WTC11 (cell line): ENCODE results near the gene NKAP.

ENCODE experiments used
- CTCF ChIP-seq: fragments of 200-600 bp; IDR thresholded peaks from 2 replicates; pipeline ENCODE4 v1.8.0; 2022; ENCODE audit warnings: antibody characterized with exemption
- KAT7 ChIP-seq: sonication (generic); formaldehyde crosslinking; IDR thresholded peaks from 2 replicates; pipeline ENCODE4 v1.8.1; 2023; ENCODE audit warnings: missing genetic modification reagents, mild to moderate bottlenecking, borderline replicate concordance

GRCh38 chrX:119941336-119941735, 2.2 kb downstream of the NKAP start:
- TF ChIP-seq KAT7 (CRISPR knock-in tag) (no peak), CTCF (no peak)
